Motor neuron (in vitro differentiated cells): ENCODE data around the gene CHST5. TPM values are rescaled to one million over a fixed set of nuclear protein-coding genes. Genes with fewer than 3 reads are reported as not detected.
"Not testable (repeated sequence)": the region's sequence is repeated elsewhere in the genome, so short reads cannot be mapped to it uniquely, and the experiment has no call there.

Experiments
- ATAC-seq, 8 experiments: fragments of 200-7000 bp; cut with Tn5 transposase; replicated peaks in 6 of 8; 2 replicates each; pipeline ENCODE4 v1.8.0; 2021; ENCODE audit warnings: mild to moderate bottlenecking in 8 of 8, moderate library complexity in 8 of 8
- H3K27ac ChIP-seq, 2 donors: fragments of 250-450 bp; sonication (Bioruptor Pico); 2 replicates each; pipeline ENCODE4 v1.9.0; 2021; ENCODE audit warnings: antibody characterized with exemption in 2 of 2, mild to moderate bottlenecking in 2 of 2, moderate library complexity in 1 of 2
- H3K4me1 ChIP-seq, 2 donors: fragments of 250-450 bp; sonication (Bioruptor Pico); replicated peaks in 1 of 2; 2 replicates each; pipeline ENCODE4 v1.6.1; 2021; ENCODE audit warnings: antibody characterized with exemption in 2 of 2, mild to moderate bottlenecking in 2 of 2, moderate library complexity in 1 of 2
- H3K4me3 ChIP-seq, 5 donors: fragments of 250-450 bp; sonication (Bioruptor Pico); 2 replicates each; pipeline ENCODE4 v1.9.0; 2021; ENCODE audit warnings: antibody characterized with exemption in 5 of 5, mild to moderate bottlenecking in 5 of 5, moderate library complexity in 4 of 5
- WGBS, 10 experiments: fragments of 450-650 bp; shearing (Covaris generic); methylation state at CpG; one replicate each; pipeline ENCODE4 v1.0.0; 2022; 5-methylcytosine and 5-hydroxymethylcytosine counted together
- in situ Hi-C, 9 experiments: fragments of 400-800 bp; cut with MboI; loops; one replicate each; pipeline ENCODE4 v1.15.0; 2021; ENCODE audit warnings: low sequenced_read_pairs in 9 of 9, low pct_unique_long_range_greater_than_20kb in 2 of 9; ENCODE audit not compliant: unreplicated experiment in 9 of 9
- total RNA-seq, 8 experiments: library from RNA; unstranded; fragments of 300-600 nt; gene quantifications; 2 replicates each; pipeline versions ENCODE4 v1.2.3 to v1.2.4, GENCODE V29; 2022

The CHST5 gene
- total RNA-seq, 8 experiments from 2014 or later: 0.20 to 1.5 (median 0.48) TPM

DNA sequence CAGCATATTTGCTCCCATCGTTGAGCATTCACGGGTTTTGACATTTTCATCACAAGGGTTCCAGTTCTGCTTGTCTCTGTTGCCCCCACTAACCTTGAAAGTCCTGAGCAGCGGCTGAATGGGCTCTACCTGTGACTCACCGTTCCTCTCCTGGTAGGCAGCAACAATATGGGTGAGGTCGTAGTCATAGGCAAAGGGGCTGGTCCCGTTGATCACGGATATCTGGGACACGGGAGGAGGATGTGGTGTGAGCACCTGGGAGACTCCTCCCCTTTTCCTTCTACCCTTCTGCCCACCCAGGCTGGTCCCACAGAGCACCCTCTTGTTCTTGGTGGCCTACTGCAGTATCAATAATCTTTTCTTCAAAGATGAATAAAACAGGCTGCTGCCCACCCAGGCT is 6.6 kb upstream of the CHST5 start:
- H3K4me1 ChIP-seq, ATAC-seq, in situ Hi-C loops, H3K27ac ChIP-seq, H3K4me3 ChIP-seq: not testable (repeated sequence)
- 80 to 100% methylated on average over 1 to 2 of the region's 8 CpGs; no CpG with 5 or more reads in 8 of the 10 experiments for WGBS, 10 experiments

DNA sequence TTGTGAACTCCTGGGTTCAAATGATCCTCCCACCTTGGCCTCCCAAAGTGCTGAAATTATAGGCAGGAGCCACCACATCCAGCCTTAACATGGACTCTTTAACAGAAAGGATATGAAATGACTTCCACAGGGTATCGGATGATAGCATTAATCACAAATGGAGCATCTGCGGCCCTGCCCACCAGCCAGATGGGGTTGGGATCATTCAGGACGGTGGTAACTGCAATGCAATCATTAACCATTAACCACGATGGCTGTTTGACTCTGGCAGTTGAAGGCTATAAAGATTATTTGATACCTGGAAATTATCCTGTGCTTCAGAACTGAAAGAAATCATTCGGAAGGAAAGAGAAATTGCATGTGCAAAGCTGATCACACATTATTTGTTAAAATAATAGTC is 5.3 kb upstream of the CHST5 start:
- no peak overlapping the region for H3K27ac ChIP-seq
- in situ Hi-C loops: no loop called here

DNA sequence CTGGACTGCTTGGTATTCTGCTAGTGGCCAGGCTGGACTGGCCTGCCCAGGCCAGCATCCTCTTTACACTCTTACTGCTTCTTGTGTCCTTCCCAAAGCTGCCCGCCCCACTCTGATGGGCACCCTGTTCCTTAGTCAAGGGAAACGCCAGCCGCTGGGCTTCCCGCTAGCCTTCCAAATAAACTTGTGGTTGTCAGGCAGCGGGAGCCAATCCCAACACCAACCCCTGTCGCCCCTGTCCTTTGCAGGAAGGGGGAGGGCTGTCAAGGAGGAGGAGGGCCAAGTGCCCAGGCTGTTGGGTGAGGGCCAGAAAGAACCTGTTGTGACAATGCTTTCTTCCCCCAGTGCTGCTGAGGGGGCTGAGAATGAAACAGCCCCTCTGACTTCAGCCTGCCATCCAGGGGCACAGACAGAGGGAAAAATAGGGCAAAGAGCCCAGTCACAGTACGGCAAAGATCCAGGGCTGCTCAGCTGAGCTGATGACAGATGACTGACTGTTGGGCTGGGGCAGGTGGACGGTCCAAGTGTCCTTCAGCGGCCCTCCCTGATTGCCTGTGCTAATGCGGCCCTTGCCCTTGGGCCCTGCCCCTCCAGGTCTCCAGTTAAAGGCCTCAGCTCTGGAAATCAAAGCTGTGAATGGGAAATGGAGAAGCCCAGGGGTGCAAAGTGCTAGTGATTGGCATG is 3.1 kb upstream of the CHST5 start:
- H3K4me1 ChIP-seq, in situ Hi-C loops, H3K27ac ChIP-seq, H3K4me3 ChIP-seq: not testable (repeated sequence)
- WGBS, 10 experiments: no CpG with 5 or more reads among the region's 10 CpGs
- ATAC-seq: peak in 5 of 8 experiments; percentile 47 to 94 (median 93)

More for the DNA sequence above, 5.3 kb upstream of the CHST5 start:
- Histone ChIP-seq H3K4me1 (no peaks in the 10 kb centered on the region), H3K4me3 (no peak overlapping the region)
- no peak for ATAC-seq
- 56 to 100% (median 86%) methylated on average over 1 to 5 of the region's 5 CpGs for WGBS, 10 experiments

DNA sequence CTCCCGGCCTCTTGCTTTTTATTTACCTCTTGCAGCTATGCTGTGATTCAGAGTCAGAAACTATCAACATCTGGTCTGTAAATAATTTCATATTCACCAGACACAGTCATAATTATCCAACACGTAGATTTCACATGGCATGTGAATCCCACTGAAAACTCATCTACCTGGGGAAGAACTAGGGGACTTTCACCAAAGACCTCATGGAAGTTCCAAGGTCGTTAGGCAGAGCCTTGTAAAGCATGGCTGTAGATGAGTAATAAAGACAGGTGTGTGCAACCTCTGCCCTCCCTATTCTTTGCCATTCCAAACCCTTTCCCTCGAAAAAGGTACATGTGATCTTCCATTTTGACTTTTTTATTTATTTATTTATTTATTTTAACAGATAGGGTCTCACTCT is 1.9 kb upstream of the CHST5 start:
- in situ Hi-C loops: no loop called here
- ATAC-seq: no peak
- H3K4me1 ChIP-seq: no peaks in the 10 kb centered on the region
- 67 to 100% (median 98%) methylated on average over 1 to 3 of the region's 4 CpGs; no CpG with 5 or more reads in 2 of the 10 experiments for WGBS, 10 experiments
- H3K27ac ChIP-seq: no peak overlapping the region
- H3K4me3 ChIP-seq: no peak overlapping the region

DNA sequence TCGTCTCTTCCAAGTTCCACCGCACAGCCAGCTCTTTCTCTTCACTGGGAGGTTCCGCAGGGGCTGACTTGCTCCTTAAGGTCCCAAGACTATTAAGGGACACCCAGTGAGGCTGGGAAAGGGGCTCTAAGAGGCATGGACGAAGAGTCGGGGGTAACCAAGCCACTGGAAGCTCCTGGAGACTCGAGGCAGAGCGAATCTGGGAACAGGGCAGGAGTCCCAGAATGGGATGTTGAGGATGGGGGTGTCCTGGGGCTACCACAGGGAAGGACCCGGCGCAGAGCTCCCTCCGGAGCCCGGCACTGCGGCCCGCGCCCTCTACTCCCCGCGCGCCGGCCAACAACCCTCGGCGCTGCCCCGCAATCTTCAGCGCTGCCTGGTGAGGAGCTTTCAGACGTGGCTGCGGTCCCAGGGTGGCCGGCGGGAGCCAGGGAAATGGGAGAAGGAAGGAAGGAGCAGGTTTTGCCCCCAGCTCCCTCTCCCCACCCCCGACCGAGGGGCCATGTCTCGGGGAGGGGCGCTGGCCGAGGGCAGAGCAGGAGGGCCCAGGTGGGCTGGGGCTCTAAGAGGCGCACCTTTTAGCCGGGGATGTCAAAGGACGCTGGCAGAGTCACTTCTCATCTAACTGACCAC is 581 bp downstream of the CHST5 start:
- Histone ChIP-seq H3K27ac (no peak overlapping the region), H3K4me3 (no peak overlapping the region), H3K4me1 (no peaks in the 10 kb centered on the region)
- in situ Hi-C loops: no loop called here
- ATAC-seq: no peak
- WGBS, 10 experiments: 20 to 96% methylated on average over 1 to 4 of the region's 34 CpGs; no CpG with 5 or more reads in 8 of the 10 experiments

DNA sequence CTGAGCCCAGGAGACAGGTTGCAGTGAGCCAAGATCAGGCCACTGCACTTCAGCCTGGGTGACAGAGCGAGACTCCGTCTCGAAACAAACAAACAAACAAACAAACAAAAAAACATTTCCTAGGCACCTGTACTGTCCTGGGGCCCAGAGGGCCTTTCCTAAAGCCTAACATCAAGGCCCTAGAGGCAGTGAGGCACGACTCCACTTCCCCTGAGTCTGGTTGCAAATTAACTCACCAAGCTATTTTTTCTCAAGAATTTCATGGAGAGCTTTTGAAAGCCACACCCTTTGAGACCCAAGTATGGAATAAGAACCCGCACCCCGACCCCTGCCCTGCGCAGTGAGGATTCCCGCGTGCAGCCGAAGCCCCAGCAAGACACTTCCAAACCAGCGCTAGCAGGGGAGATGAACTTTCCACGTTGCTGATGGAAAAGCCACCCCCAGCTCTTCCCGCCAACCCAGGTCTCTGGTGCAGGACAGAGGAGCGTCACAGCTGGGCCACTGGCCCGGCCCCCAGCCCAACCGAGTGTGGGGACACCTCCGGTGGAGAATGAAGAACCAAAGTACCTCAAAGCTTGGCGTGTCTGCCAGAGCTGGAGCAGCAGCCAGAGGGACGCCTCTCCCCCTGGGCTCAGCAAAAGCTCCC is 1.2 kb downstream of the CHST5 start:
- Histone ChIP-seq H3K27ac (no peak overlapping the region), H3K4me1 (no peaks in the 10 kb centered on the region), H3K4me3 (no peak overlapping the region)
- in situ Hi-C loops: no loop called here
- ATAC-seq: no peak
- WGBS, 10 experiments: 63 to 97% (median 88%) methylated on average over 3 to 9 of the region's 19 CpGs; no CpG with 5 or more reads in 4 of the 10 experiments

DNA sequence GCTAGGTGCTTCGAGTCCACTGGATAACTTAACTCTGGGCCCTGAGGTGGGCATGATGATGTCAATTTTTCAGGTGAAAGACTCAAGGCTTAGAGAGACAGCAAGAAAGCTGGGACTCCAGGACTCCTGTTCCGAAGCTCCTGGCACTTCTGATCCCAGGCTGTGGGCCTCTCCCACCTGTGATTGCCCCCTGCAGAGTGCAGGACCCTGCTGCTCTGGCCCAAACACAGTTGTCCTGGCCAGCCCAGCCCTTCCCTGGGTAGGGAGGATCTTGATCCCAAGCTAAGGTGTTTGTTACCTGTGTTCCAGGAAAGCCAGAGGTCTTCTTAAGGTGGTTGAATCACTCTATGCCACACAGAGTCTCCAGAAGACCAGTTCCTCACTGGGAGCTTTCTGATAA is 3.1 kb downstream of the CHST5 start:
- ATAC-seq: no peak
- WGBS, 10 experiments: 60 to 100% (median 95%) methylated on average over 1 to 2 of the region's 2 CpGs; no CpG with 5 or more reads in 6 of the 10 experiments
- Histone ChIP-seq H3K27ac (no peak overlapping the region), H3K4me1 (no peaks in the 10 kb centered on the region), H3K4me3 (no peak overlapping the region)
- in situ Hi-C loops: no loop called here

DNA sequence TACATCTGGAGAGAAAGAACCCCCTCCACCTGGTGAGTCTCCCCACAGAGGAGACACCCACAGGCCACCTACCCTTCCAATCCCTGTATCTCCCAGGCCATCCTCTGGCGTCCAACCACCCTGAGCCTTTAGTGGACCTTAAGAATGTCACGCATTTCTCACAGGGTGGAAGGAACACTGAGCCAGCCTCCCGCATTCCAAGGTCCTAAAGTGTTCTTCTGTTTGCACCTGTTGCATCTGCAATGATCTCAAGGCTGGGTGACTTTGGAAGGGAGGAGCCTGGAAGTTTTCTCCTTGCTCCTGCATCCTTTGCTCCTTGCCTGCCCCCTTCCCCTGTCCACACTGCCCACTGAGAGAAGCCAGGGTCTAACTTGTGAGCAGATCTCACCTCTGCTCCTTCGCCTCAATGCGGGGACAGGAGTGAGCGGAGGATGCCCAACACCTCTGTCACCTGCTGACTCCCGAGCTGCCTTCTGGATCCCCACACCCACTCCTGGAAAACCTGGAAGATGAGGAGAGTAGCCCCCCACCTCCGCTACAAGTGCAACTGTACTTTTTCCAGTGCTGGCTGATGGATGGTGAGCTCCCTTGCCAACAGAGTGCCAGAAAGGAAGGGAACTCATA is 3.7 kb downstream of the CHST5 start:
- H3K4me1 ChIP-seq: no peaks in the 10 kb centered on the region

DNA sequence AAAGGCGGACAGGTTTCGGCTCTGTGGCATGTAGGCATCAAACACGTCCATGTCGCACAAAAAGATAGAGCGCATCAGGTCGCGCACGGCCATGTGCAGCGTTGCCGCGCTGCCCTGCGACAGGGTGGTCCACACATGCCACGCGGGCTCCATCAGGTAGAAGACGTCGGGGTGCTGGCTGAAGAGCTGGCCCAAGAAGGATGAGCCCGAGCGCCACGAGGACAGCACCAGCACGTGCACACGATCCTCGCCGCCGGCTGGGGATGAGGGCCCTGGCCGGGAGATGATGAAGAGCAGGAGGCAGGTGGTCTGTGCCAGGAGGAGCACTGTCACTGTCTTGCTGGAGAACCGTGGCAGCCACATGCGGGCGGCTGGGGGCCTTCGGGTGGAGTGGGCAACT is 5.9 kb downstream of the CHST5 start:
- Histone ChIP-seq H3K4me1 (no peaks in the 10 kb centered on the region), H3K4me3 (no peak overlapping the region), H3K27ac (no peak overlapping the region)
- 60 to 100% (median 93%) methylated on average over 2 to 10 of the region's 29 CpGs; no CpG with 5 or more reads in 4 of the 10 experiments for WGBS, 10 experiments
- in situ Hi-C loops: no loop called here
- ATAC-seq: no peak

More for the DNA sequence above, 3.7 kb downstream of the CHST5 start:
- no peak overlapping the region for H3K4me3 ChIP-seq
- 20 to 90% (median 77%) methylated on average over 1 to 3 of the region's 8 CpGs; no CpG with 5 or more reads in 6 of the 10 experiments for WGBS, 10 experiments
- H3K27ac ChIP-seq: no peak overlapping the region
- in situ Hi-C loops: no loop called here
- ATAC-seq: no peak

DNA sequence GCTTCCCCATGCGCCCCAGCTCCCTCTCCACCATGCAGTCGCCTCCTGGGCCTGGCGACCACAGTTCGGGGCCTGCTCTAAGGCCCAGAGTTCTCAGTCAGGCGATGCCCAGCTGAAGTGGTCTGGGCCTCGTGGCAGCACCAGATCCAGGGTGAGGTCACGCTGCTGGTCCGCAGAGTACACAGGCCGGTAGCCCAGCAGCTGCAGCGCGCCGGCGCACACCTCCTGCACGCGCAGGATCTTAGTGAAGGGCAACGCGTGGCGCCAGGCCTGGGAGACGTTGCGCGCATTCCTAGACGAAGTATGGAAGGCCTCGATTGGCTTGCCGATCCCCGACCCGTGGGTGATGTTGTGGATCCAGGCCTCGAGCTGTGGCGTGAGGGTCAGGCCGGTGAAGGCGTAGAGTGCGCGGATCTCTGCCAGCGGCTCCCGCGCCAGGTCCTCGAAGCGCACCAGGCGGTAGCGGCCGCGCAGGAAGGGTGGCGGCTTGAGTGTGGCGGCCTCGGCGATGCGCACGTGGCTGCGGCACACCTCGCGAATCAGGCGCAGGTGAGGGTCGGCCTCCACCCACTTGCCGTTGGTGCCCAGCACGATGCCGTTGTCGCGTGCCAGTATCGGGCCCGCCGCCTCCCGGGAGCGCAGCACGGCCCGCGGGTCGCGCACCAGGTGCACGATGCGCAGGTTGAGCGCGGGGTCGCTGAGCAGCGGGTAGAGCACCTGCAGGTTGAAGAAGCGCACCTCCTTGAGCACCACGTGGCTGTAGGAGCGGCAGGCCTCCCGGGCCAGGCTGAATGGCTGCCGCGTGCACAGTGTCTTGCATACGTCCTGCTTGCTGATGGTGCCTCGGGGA is 6.6 kb downstream of the CHST5 start:
- no peak for ATAC-seq
- Histone ChIP-seq H3K4me3 (no peak overlapping the region), H3K4me1 (no peaks in the 10 kb centered on the region), H3K27ac (no peak overlapping the region)
- in situ Hi-C loops: no loop called here
- 20 to 100% (median 89%) methylated on average over 2 to 38 of the region's 81 CpGs; no CpG with 5 or more reads in 5 of the 10 experiments for WGBS, 10 experiments

DNA sequence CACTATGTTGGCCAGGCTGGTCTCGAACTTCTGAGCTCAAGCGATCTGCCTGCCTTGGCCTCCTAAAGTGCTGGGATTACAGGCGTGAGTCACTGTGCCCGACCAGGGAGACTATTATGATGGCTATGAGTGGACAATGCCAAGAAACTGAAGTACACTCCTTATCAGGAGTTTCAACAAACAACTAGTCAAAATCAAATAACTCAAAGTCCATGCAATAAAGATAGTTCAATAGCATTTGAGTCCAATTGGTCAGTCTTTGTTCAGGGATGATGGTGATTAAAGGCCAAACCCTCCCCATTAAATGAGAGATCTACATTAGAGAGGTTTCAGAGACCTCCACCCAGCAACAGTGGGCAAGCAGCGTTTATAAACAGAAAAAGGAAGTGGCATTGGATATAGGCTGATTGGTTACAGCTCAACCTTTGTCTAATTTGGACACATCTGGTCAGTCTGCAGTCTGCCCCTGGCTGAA is 8.0 kb downstream of the CHST5 start:
- Histone ChIP-seq H3K4me1 (no peaks in the 10 kb centered on the region), H3K4me3 (no peak overlapping the region), H3K27ac (no peak overlapping the region)
- peak in 2 of 8 experiments; percentile 68 to 96 for ATAC-seq
- WGBS, 10 experiments: 80 to 100% (median 92%) methylated on average over 1 to 2 of the region's 5 CpGs; no CpG with 5 or more reads in 6 of the 10 experiments
- in situ Hi-C loops: no loop called here

DNA sequence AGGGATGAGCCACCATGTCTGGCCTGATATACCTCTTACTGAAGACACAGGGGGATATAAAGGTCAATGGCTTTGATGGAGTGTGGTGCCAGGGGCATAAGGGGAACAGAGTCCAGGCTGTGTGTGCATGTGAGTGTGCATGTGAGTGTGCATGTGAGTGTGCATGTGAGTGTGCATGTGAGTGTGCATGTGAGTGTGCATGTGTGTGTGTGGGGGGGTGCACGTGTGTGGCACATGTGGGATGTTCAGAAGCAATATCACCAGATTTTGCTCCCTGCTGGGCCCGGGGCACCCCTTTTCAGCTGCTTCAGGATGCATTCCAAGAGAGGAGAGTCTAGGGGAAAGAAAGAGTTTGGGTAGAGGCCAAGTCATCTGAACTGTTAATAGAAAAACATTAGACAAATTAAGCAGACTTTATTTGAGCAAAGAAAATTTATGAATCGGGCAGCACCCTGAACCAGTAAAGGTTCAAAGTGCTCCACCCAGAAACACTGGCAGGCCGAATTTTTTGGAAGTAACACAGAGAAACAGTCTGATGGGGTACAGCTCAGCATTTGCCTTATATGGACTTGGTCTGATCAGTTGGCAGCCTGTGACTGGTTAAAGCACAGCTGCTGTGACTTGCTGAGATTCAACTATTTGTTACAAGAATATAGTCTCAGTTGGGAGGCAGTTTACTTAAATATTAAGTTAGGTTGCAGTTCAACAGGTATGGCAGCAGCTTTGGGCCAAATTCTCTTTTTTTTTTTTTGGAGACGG is 9.7 kb downstream of the CHST5 start:
- WGBS, 10 experiments: 20 to 100% (median 48%) methylated on average over 1 to 4 of the region's 5 CpGs; no CpG with 5 or more reads in 2 of the 10 experiments
- in situ Hi-C loops: no loop called here
- H3K4me1 ChIP-seq: no peaks in the 10 kb centered on the region
- no peak overlapping the region for H3K4me3 ChIP-seq
- H3K27ac ChIP-seq: no peak overlapping the region
- no peak for ATAC-seq
